H7 (cell line): ENCODE measurements around the gene SYTL4. TPM values are rescaled to one million over a fixed set of nuclear protein-coding genes. Genes with fewer than 3 reads are reported as not detected.
A peak's percentile ranks its signal among the peaks of the same experiment; 100 is the strongest.
"Not testable (repeated sequence)": the region's sequence is repeated elsewhere in the genome, so short reads cannot be mapped to it uniquely, and the experiment has no call there.

ENCODE experiments used
- DNase-seq: peaks from one replicate; pipeline ENCODE4 v3.0.0; 2012
- H3K27me3 ChIP-seq: 2 replicates; pipeline ENCODE4 v1.6.0; 2011; ENCODE audit warnings: mild to moderate bottlenecking, low read length; ENCODE audit not compliant: control insufficient read depth, insufficient read depth
- H3K36me3 ChIP-seq: replicated peaks from 2 replicates; pipeline ENCODE4 v1.5.1; 2011; ENCODE audit warnings: low read length; ENCODE audit not compliant: control insufficient read depth, insufficient read depth
- H3K4me3 ChIP-seq: 2 replicates; pipeline ENCODE4 v1.5.1; 2011; ENCODE audit warnings: low read depth, mild to moderate bottlenecking, control low read depth, low read length, moderate library complexity; ENCODE audit not compliant: insufficient read depth
- total RNA-seq: library from RNA; depleted of rRNA; stranded (reverse); fragments of >200 nt; shearing (Covaris generic); gene quantifications from 2 replicates; pipeline ENCODE4 v1.2.3, GENCODE V29; 2014; rRNA removed

Gene SYTL4
- total RNA-seq = 1.2 and 2.4 TPM in 2 replicates

DNA sequence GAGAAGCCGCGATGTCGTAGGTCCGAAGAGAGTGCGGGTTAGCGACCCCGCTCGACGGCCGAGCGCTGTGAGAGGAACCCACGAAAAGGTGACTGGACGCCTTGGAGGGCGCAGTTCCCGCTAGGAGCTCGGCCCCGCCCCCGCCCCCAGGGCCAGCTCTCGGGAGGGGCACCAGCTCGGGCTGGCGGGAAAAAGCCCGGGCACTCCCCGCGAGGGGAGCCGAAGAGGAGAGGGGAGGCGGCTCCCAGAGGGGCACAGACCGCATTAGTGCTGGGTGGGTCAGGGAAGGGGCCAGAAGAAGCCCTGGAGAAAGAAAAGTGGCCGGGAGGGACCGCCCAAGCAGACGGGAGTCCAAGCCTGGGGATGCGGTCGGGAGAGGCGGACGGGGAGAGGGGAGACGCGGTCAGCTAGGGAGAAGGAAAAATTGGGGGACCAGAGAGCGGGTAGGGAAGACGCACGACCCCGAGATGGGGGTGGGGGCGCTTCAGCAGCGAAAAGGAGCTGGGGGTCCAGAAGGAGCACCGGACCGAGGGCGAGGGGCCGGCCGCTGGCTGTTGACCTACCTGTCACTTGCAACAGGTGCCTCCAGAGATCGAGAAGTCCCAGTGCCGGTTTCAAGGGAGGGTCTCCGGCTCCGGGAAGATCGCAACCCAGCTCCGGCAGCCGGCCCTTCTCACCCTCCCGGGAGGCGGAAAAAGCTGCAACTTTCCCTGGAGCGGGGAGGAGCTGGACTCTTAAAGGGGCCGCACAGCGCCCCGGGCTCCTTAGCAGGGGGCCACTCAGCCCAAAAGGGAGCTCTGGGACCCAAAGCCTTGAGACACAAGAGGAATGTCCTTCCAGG lies at the start of gene SYTL4:
TSS of gene SYTL4 (minus strand) at position 681 of the 841 bp plus-strand sequence. CDS start 30,084 bp downstream, outside the sequence.
- peak; percentile 80 for DNase-seq
- no peaks in the 10 kb centered on the region for H3K36me3 ChIP-seq
- peaks cover 33% of the 10 kb centered on the region for H3K27me3 ChIP-seq

GRCh38 chrX:100769439-100769838 lies 37.5 kb upstream of the SYTL4 start:
- H3K36me3 ChIP-seq, H3K4me3 ChIP-seq, H3K27me3 ChIP-seq, DNase-seq: not testable (repeated sequence)

More for the DNA sequence above, at the start of gene SYTL4:
- peak within 1 kb of the TSS; percentile 57 for H3K4me3 ChIP-seq

- Histone ChIP-seq H3K36me3 (no peaks in the 10 kb centered on the region), H3K27me3 (no peaks in the 10 kb centered on the region), H3K4me3 (no peak overlapping the region)
- peak; percentile 78 for DNase-seq
Measured at GRCh38 chrX:100768679-100769338, 36.9 kb upstream of the SYTL4 start.

- Histone ChIP-seq H3K27me3 (no peaks in the 10 kb centered on the region), H3K4me3 (no peak overlapping the region), H3K36me3 (no peaks in the 10 kb centered on the region)
- no peak for DNase-seq
Measured at GRCh38 chrX:100750883-100751282, 19.0 kb upstream of the SYTL4 start.

GRCh38 chrX:100748108-100748507 lies 16.2 kb upstream of the SYTL4 start:
- Histone ChIP-seq H3K36me3 (no peaks in the 10 kb centered on the region), H3K27me3 (no peaks in the 10 kb centered on the region), H3K4me3 (no peak overlapping the region)
- DNase-seq = no peak

DNA sequence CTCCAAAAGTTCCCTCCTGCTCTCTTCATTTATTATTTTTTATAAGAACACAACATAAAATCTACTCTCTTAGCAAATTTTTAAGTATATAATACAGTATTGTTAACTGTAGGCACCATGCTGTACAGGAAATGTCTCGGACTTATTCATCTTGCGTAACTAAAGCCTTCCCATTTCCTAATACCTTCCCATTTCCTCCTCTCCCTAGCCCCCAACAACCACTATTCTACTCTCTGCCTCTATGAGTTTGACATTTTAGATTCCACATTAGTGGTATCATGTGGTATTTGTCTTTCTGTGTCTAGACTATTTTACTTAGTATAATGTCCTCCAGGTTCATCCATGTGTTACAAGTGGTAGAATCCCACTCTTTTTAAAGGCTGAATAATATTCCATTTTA lies 15.8 kb upstream of the SYTL4 start:
- H3K4me3 ChIP-seq = no peak overlapping the region
- no peak for DNase-seq
- no peaks in the 10 kb centered on the region for H3K27me3 ChIP-seq
- no peaks in the 10 kb centered on the region for H3K36me3 ChIP-seq

GRCh38 chrX:100747090-100747489 lies 15.2 kb upstream of the SYTL4 start:
- Histone ChIP-seq H3K4me3 (no peak overlapping the region), H3K36me3 (no peaks in the 10 kb centered on the region), H3K27me3 (no peaks in the 10 kb centered on the region)
- DNase-seq = no peak

DNA sequence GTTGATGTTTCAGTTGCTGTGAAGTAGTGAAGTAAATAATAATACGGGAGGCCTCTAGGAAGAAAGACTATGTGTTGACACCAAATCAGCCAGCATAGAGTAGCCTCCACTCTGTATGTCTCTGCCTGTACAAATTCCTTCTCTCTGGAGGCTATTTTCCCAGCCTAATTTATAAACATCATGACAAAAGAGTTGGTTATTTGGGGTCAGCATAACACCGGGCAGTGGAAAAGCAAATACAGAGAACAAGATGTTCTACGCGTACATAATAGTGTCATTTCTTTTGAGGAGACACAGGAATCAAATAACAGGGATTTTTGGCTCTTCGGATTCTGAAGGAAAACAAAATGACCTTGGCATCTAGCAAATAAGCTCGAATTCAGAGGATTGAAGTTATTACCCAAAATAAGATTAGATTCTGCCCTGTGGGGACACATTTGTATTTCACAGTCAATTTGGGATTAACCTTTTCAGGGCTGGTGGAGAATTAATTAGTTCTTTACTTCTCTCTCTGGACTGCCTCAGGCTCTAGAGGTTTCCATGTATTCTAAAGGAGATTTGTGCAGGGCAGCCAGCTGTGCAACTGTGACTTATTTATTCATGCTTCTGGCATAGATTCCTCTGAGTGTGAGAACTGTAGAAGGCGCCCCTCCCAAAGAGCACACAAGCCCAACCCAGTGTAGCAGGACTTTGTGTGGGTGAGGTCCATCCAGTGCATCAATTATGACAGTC lies 14.1 kb upstream of the SYTL4 start:
- DNase-seq = no peak
- Histone ChIP-seq H3K36me3 (no peaks in the 10 kb centered on the region), H3K27me3 (no peaks in the 10 kb centered on the region), H3K4me3 (no peak overlapping the region)

DNA sequence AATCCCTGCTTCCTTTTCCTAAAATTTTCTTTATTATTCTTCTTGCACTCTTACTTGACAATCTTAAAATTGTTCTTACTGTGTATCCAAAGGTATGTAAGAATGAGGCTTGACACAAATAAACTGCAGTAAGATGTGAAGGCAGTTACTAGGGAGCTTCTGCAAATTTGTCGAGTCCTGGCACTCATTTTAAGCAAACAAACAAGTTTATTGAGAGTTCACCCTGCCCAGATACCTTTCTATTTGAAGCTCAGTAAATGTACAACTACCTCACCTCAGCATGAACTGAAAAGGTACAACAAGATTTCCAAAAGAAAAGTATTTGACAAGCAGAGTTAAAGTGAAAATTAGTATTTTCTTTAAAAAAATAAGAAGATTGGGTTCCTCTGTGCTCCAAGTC lies 13.3 kb upstream of the SYTL4 start:
- DNase-seq = no peak
- Histone ChIP-seq H3K36me3 (no peaks in the 10 kb centered on the region), H3K4me3 (no peak overlapping the region), H3K27me3 (no peaks in the 10 kb centered on the region)

DNA sequence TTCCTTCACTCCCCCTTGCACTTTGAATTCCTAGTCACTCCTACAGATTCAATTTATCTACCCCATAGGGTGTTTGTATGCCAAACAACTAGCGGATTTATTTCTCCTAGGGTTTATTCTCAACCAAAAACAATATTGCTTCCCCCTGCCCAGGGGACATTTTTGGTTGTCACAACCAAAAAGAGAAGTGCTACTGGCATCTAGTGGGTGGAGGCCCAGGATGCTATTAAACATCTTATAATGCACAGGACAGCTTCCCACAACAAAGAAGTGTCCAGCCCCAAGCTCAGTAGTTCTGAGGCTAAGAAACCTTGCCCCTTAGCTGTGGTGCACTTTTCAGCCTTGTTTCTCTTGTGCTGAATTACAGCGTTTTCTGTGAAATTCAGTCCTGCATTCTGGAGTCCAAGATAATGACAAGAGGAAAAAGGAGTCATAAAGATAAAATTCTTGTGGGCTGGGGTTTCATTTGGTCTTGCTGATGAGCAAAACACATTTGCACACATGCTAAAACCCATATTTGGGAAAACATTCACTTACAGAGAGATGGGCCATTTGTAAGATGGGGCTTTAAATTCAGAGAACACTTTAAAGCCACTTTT lies 11.2 kb upstream of the SYTL4 start:
- no peak overlapping the region for H3K4me3 ChIP-seq
- no peaks in the 10 kb centered on the region for H3K27me3 ChIP-seq
- DNase-seq = no peak
- no peaks in the 10 kb centered on the region for H3K36me3 ChIP-seq

DNA sequence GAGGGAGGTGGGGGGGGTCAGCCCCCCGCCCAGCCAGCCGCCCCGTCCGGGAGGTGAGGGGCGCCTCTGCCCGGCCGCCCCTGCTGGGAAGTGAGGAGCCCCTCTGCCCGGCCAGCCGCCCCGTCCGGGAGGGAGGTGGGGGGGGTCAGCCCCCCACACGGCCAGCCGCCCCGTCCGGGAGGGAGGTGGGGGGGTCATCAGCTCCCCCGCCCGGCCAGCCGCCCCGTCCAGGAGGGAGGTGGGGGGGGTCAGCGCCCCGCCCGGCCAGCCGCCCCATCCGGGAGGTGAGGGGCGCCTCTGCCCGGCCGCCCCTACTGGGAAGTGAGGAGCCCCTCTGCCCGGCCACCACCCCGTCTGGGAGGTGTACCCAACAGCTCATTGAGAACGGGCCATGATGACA lies 7.9 kb downstream of the SYTL4 start:
- not testable (repeated sequence) for H3K4me3 ChIP-seq, DNase-seq, H3K27me3 ChIP-seq, H3K36me3 ChIP-seq

GRCh38 chrX:100721328-100721727 lies 10.6 kb downstream of the SYTL4 start:
- no peak for DNase-seq
- no peaks in the 10 kb centered on the region for H3K27me3 ChIP-seq
- H3K4me3 ChIP-seq = no peak overlapping the region
- H3K36me3 ChIP-seq = no peaks in the 10 kb centered on the region

DNA sequence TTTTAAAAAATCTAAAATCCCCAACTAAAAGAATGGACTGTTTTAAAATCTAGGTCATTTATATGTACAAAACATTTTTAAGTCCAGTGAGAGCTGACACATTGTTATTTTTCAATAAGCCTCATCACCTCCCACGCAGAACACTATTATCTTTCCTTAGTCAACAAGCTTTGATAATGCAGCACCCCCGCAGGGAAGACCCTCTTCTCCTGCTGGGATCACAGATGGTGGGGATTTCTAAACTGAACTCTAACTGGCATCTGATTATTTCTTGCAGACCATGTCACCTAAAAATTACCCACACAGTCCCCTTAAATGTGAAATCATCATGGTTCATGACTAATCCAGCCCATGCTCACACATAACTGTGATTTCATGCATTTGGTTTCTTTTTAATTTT lies 11.6 kb downstream of the SYTL4 start:
- DNase-seq = no peak
- H3K36me3 ChIP-seq = no peaks in the 10 kb centered on the region
- H3K4me3 ChIP-seq = no peak overlapping the region
- H3K27me3 ChIP-seq = no peaks in the 10 kb centered on the region

- Histone ChIP-seq H3K4me3 (no peak overlapping the region), H3K27me3 (no peaks in the 10 kb centered on the region), H3K36me3 (no peaks in the 10 kb centered on the region)
- no peak for DNase-seq
Measured at GRCh38 chrX:100719139-100719538, 12.8 kb downstream of the SYTL4 start.
